Mucosa of descending colon (tissue), 3 donors: ENCODE data around the gene ADAMTS13. TPM values are rescaled to one million over a fixed set of nuclear protein-coding genes. Genes with fewer than 3 reads are reported as not detected.

Source experiments
- ATAC-seq: fragments of 200-7000 bp; cut with Tn5 transposase; one replicate; pipeline ENCODE4 v1.9.1; 2020; ENCODE audit warnings: mild to moderate bottlenecking, moderate library complexity
- DNase-seq, 3 donors: peaks; one replicate each; pipeline ENCODE4 v3.0.0-alpha.2; 2020
- H3K36me3 ChIP-seq: fragments of 200-600 bp; one replicate; pipeline ENCODE4 v1.8.0; 2021; ENCODE audit warnings: low read depth, mild to moderate bottlenecking
- H3K4me1 ChIP-seq: fragments of 200-600 bp; one replicate; pipeline ENCODE4 v1.8.0; 2021; ENCODE audit warnings: low read depth, mild to moderate bottlenecking
- H3K4me3 ChIP-seq: fragments of 200-600 bp; one replicate; pipeline ENCODE4 v1.8.0; 2021; ENCODE audit warnings: mild to moderate bottlenecking
- H3K9me3 ChIP-seq: fragments of 200-600 bp; one replicate; pipeline ENCODE4 v1.8.0; 2021; ENCODE audit warnings: mild to moderate bottlenecking
- CTCF ChIP-seq: fragments of 200-600 bp; IDR thresholded peaks from one replicate; pipeline ENCODE4 v1.8.0; 2022; ENCODE audit warnings: antibody characterized with exemption, mild to moderate bottlenecking
- intact Hi-C, 2 donors: fragments of 100-400 bp; cut with DNase I in 1 of 2; cut with micrococcal nuclease in 1 of 2; formaldehyde crosslinking; loops; one replicate each; pipeline versions ENCODE4 v1.11.0 to v1.11.1; 2022; cut with DNase I, micrococcal nuclease
- total RNA-seq, 3 donors: library from RNA; stranded (reverse); fragmentation: NEBNext Ultra II Directional in 2 of 3; extraction: Animal tissue kit (Norgen Biotek cat#: 25700) in 2 of 3; gene quantifications; one replicate each; pipeline versions ENCODE4 v1.2.1 to v1.2.4, GENCODE V29; 2021 to 2023
- donor health status: DM: no; HTN: no; CAD: no; lungs with moderate emphysema.
- donor health status: DM: no; HTN: no; CAD: no.
- donor health status: DM: no; HTN: yes; CAD: no.

ADAMTS13 gene
- total RNA-seq, 3 donors from 2014 or later = 3.3 to 5.0 (median 3.6) TPM

- H3K36me3 ChIP-seq = no peaks in the 10 kb centered on the region
- no peaks in the 10 kb centered on the region for H3K9me3 ChIP-seq
- no peak for TF ChIP-seq CTCF
- ATAC-seq (no peak), DNase-seq (peak in 1 of 3 donors; percentile 31)
- no peaks in the 10 kb centered on the region for H3K4me1 ChIP-seq
- no peak overlapping the region for H3K4me3 ChIP-seq
- intact Hi-C loops = loop anchor here (5.0 to 10.0 kb wide), 2 partner anchors 81 to 304 kb away; no protein-coding TSS in a partner anchor
Observed at GRCh38 chr9:133488686-133489252, 66.6 kb downstream of the ADAMTS13 start.

- peak in 1 of 3 donors; percentile 26 for DNase-seq
- H3K9me3 ChIP-seq = no peaks in the 10 kb centered on the region
- intact Hi-C loops = loop anchor here (5.0 to 10.0 kb wide), 2 partner anchors 82 to 305 kb away; no protein-coding TSS in a partner anchor
- TF ChIP-seq CTCF = no peak
- no peak overlapping the region for H3K4me3 ChIP-seq
- ATAC-seq = no peak
- no peaks in the 10 kb centered on the region for H3K36me3 ChIP-seq
- no peaks in the 10 kb centered on the region for H3K4me1 ChIP-seq
Observed at GRCh38 chr9:133489253-133490190, 67.4 kb downstream of the ADAMTS13 start.

DNA sequence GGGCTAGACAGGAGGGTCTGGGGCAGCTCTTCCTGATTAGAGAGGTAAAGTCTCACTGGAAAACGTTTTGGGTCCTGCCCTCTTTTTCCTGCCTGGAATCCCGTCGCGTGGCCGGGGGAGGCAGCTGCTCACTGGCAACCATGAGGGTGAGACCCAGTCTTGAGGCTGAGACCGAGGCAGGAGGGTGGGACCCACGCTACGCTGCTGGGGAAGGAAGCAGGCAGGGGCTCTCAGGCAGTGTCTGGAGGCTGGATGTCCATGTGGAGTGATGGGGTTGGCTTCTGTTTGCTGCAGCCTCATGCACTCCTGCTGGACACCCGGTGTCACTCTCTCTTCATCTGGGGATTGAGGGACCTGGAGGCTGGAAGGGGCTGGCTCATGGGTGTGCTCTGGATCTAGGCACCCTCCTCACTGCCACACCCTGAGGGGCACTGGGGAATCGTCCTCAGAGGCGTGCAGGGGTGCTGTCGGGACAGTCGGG, 68.1 kb downstream of the ADAMTS13 start:
- Histone ChIP-seq H3K36me3 (no peaks in the 10 kb centered on the region), H3K4me3 (no peak overlapping the region), H3K4me1 (no peaks in the 10 kb centered on the region), H3K9me3 (no peaks in the 10 kb centered on the region)
- no peak for TF ChIP-seq CTCF
- intact Hi-C loops = no loop called here
- no peak for ATAC-seq
- DNase-seq = peak in 1 of 3 donors; percentile 26

DNA sequence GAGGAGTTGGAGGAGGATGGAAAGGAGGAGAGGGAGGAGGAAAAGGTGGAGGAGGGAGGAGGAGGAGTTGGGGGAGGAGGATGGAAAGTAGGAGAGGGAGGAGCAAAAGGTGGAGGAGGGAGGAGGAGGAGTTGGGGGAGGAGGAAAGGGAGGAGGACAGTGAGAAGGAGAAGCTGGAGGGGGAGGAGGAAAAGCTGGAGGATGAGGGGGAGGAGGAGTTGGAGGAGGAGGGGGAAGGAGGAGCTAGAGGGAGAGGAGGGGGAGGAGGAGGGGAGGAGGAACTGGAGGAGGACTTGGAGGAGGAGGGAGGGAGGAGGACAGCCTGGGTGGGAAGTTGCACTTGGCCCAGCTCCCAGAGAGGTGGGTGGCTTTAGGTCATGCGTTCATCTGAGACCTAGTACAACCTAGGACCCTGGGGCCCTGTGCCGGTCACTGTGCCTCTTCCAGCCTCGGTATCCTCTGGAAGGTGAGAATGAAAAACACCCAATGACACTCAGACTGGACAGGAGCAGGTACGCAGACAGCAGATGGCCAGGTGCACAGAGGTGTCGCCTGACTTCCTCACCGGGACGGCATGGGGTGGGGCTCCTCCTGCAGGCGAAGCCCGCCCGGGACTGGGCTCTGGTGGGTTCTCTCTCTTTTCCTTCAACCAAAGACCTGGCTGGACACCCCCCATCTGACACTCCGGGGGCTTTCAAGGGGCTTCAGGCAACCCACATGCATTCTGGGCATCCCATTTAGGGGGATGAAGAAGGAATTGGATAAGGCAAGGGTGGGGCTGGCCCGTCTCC, 68.9 kb downstream of the ADAMTS13 start:
- no peak overlapping the region for H3K4me3 ChIP-seq
- no peaks in the 10 kb centered on the region for H3K4me1 ChIP-seq
- TF ChIP-seq CTCF = no peak
- DNase-seq (peak in 2 of 3 donors; percentile 28 to 46), ATAC-seq (peak; percentile 33)
- intact Hi-C loops = no loop called here
- no peaks in the 10 kb centered on the region for H3K36me3 ChIP-seq
- H3K9me3 ChIP-seq = no peaks in the 10 kb centered on the region

GRCh38 chr9:133491656-133491925, 69.4 kb downstream of the ADAMTS13 start:
- Histone ChIP-seq H3K4me3 (no peak overlapping the region), H3K36me3 (no peaks in the 10 kb centered on the region), H3K4me1 (no peaks in the 10 kb centered on the region), H3K9me3 (no peaks in the 10 kb centered on the region)
- TF ChIP-seq CTCF = no peak
- intact Hi-C loops = no loop called here
- DNase-seq = peak in 1 of 3 donors; percentile 31
- no peak for ATAC-seq
